NCI-H2081 (cell line): ENCODE data around the gene BHLHA15.

Experiments used
- DNase-seq, 2 experiments: peaks; one replicate each; lab custom pipeline; 2025; lab: John Stamatoyannopoulos, UW

Gene BHLHA15

GRCh38 chr7:98225913-98226614 is 14.8 kb downstream of the BHLHA15 start:
- no peak for DNase-seq

GRCh38 chr7:98227939-98228338 is 16.7 kb downstream of the BHLHA15 start:
- DNase-seq: no peak

GRCh38 chr7:98228801-98229200 is 17.6 kb downstream of the BHLHA15 start:
- no peak for DNase-seq

DNA sequence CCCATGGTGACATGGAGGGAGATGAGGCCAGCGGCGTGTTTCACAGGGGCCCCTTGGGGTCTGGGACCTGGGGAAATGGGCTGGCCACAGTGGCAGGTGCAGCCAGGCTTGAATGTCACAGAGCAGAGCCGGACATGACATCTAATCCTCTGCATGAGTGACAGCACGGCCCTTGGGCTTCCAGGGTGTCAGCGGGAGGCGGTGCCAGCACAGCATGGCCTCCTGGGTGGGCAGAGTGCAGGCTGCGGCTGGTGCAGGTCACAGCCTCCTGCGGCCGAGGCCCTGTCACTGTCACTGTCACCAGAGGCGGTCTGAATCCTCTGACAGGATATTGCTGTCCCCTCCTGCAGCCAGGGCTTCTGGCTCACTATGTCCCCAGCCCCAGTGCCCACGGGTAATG is 18.2 kb downstream of the BHLHA15 start:
- DNase-seq: no peak

GRCh38 chr7:98229991-98230745 is 18.9 kb downstream of the BHLHA15 start:
- no peak for DNase-seq

DNA sequence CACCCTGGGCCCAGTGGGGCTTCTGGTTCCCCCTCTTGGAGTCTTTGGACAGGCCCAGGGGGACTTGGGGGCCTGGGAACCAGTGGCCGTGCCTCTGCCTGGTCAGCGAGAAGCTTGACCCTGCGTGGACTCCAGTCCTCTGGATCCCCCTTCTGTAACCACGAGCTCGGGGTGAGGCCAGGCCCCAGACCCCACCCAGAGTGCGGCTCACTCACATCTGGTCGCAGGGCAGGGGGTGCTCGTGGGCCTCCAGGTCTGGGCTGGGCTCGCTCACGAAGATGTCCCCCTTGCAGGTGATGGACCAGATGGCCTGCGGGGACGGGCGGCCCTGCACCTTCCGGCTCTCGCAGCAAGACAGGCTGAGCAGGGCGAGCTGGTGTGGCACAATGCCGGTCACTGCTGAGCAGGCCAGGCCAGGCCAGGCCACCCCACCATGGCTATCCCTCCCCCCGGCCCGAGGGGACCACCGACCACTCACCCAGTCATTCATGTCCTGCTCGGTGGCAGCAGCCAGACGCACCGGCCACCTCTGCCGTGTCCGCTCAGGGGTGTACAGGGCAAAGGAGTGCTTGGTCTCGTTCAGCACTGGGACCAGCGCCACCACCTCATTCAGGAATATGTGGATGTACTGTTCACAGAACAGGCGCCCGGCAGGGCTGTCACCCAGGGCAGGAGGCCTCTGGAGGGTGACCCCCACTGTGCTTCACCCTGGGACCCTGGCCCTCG is 19.7 kb downstream of the BHLHA15 start:
- no peak for DNase-seq

- DNase-seq: no peak
These were observed 20.4 kb downstream of the BHLHA15 start for GRCh38 chr7:98231493-98232262.

GRCh38 chr7:98232263-98232585 is 21.0 kb downstream of the BHLHA15 start:
- DNase-seq: no peak

- DNase-seq: no peak
These were observed 21.6 kb downstream of the BHLHA15 start for GRCh38 chr7:98232799-98233198.

DNA sequence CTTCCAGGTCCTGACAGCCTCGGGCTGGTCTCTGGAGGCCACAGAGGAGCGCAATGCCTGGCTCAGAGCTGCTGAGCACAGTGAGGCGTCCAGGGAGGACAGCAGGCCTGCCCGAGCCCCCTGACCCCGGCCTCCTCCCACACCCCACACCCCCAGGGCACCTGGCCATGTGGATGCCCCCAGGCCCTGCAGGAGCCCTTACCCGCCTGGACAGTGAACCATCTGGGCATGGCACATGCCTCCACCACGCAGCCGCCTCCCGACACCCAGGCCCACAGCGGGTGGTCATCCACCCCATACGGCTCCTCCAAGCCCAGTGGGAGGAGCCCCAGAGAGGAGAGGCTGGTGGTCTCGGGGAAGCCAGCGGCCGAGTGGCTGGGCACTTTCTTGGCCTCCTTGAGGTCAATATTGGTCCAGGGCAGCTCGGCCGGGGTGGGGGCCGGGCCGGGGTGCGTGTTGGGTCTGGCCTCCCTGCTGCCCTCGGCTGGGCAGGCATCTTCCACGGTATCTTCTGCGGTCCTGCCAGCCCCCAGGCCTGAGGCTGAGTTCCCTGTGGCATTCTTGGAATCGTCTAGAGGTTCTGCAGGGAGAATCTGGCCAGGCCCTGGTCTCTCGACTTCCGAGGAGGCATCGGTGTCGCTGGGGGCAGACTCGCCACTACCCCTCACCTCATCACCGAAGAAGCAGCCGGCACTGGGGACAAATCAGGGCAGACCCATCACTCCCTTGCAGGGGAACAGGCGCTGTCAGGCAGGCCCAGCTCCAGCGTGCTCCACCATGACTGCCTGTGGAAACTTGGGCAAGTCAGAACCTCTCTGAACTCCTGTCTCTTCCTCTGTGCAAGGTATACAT is 22.2 kb downstream of the BHLHA15 start:
- DNase-seq: no peak

- no peak for DNase-seq
These were observed 23.3 kb downstream of the BHLHA15 start for GRCh38 chr7:98234429-98235147.

DNA sequence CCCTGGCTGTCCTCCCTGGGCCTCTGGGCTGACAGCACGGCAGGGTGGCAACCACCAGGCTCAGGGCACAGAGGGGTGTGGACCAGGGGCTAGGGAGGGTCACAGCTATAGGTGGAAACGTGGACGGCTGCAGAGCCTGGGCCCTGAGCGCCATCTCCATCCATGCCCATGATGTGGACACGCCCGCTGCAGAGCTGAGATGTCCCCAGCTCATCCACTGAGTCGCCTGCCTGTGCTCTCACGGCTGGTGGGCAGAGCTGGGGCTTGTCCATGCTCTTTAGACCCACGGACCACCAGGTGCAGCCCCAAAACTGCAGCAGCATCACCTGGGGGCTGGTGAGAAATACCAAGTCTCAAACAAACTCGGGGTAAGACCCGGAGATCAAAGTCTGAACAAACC is 24.7 kb downstream of the BHLHA15 start:
- no peak for DNase-seq

- no peak for DNase-seq
These were observed 25.3 kb downstream of the BHLHA15 start for GRCh38 chr7:98236355-98237185.

GRCh38 chr7:98238076-98238475 is 26.8 kb downstream of the BHLHA15 start:
- no peak for DNase-seq

- no peak for DNase-seq
These were observed 27.7 kb downstream of the BHLHA15 start for GRCh38 chr7:98238976-98239375.

DNA sequence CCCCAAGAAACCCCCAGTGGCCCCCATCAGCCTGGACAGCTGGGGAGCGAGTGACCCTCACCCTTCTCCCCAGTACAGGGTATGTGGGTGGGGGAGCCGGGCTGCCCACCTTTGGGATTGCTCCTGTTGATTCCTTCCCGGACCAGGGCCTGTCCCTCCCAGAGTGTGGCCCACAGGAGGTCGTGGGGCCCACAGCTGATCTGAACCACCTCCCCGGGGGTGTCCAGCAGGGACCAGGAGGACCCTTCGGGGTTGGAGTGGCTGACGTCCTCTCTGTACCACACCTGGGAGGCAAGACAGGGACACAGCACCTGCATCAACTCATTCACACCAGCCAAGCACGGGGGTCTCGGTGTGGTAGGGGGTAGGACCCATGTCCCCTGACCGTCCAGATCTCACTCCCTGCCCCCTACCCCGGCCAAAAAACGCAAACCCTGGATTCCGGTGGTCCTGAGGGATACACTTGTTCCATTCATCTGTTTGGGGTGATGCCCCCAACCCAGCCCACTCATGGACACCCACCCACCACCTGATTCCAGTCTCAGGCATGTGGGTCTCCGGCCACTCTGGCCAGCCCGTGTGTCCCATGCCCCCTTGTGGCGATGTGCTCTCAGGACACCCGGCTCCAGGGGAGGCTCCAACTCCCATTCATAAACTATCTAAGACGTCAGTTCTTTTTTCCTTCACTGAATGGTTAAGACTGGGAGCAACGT is 29.9 kb downstream of the BHLHA15 start:
- DNase-seq: peak in 1 of 2 experiments; percentile 20

DNA sequence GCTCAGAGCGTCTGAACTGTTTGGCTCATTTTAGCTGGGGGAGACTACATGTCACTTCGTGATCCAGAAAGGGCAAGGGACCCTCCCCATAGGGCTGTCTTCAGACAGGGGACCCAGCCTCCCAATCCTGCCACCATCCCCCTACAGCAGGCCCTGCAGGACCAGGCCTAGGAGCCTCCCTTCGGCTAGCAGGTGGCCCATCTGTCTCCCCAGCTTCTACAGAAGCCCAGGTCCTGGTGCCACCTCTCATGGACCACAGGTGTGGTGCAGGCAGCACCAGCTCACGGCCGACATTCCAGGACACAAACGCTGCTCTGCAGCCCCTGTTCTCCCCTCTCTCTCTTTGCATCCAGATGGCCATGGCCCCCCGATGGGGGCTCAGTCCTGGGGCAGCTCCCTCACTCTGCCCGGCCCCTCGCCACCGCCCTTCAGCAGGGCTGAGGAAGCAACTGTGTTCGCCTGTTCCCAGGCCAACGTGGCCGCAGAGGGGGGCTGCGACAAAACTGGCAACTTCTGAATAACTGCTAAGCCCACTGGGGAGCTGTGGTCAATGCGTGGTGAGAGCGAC is 30.5 kb downstream of the BHLHA15 start:
- no peak for DNase-seq

DNA sequence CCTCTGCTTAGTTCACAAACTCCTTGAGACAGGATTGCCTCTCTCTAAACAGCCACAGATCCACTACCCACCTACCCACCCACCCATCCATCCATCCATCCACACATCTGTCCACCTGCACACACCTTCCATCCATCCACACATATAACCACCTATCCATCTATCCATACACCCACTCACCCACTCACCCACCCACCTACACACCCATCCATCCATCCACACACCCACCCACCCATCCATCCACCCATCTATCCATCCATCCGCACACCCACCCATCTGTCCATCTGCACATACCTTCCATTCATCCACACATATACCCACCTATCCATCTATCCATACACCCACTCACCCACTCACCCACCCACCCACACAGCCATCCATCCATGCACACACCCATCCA is 31.1 kb downstream of the BHLHA15 start:
- DNase-seq: no peak

GRCh38 chr7:98242934-98243333 is 31.7 kb downstream of the BHLHA15 start:
- no peak for DNase-seq
